ENCODE measurements around the gene LYPD6B.

GRCh38 chr2:149027590-149028250 is 10.8 kb upstream of the LYPD6B start:
- TF ChIP-seq CTCF (conservative IDR thresholded peaks at IDR 0.05) (no peak), ZFX (IDR thresholded peaks at IDR 0.05) (no peak)

All from C4-2B (cell line).